ENCODE data around the gene DCC.

DNA sequence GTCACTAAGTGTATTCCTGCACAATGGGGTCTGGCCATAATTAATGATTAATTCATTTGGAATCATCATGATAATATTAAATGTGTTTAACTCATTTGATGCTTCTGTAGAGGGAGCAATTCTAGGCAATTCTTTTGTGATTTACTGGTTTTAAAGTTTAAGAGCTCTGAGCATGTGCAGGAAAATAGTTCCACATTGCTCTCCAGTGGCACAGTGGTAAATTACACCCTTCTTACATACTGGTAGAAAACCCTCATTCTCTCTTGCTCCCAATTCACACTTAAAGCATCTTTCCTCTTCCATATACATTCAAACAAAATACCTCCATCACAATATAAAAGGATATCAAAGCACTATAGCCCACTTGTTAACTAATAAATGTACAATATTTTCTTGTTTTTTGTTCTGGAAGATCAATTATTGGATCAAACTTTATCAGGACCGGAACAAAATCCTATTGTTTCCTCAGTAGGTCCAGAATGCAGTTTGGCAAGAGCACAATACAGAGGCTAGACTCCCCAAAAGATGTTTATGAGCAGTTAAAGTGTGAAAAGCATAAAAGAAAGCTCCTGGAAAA is 1040.2 kb downstream of the DCC start:
- TF ChIP-seq POLR2AphosphoS5 (IDR thresholded peaks at IDR 0.05; ENCODE audit: borderline replicate concordance, low read depth, low read length) (no peak), EZH2 (IDR thresholded peaks at IDR 0.05) (no peak)

Data from SK-N-MC (cell line).